ENCODE results near the gene HPCAL1. TPM values are rescaled to one million over a fixed set of nuclear protein-coding genes. Genes with fewer than 3 reads are reported as not detected.
"Not testable (repeated sequence)": the region's sequence is repeated elsewhere in the genome, so short reads cannot be mapped to it uniquely, and the experiment has no call there.

Gene HPCAL1
- total RNA-seq (2014; rRNA removed; shearing (Covaris generic)), result 273 and 343 TPM in 2 replicates

DNA sequence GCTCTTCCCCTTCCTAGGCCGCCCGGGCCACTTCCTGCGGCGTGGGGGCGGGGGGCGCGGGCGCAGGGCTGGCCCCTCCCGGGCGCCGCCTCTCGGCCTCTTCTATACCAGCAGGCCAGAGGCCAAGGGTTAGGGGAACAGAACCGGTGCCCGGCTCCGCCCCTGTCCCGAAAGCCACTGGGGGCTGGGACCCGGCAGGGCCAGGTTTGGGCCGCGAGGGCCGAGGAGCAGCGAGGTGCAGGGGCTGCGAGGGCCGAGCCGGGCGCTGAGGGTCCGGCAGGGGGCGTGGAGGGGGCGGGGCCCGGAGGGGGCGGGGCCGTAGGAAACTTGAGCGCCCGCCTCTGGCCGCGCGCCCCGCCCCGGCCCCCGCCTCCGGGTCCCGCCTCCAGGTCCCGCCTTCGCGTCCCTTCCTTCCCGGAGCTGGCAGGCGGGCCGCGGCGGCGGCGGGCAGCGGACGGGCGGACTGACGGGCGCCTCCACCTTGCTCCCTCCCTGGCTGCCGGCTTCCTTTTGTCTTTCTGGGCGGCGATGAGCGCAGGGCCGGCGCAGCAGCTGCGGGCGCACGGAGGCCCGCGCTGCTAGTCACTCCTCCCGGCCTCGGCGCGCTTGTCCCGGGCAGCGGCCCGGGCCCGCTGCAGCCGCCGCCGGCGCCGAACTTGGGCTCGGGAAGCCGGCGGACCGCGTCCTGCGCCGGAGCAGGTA lies at the start of gene HPCAL1:
Gene HPCAL1, plus strand, starts transcription at position 426 of the 702 bp plus-strand sequence. CDS start 116,854 bp downstream, outside the sequence.
- peak; percentile 86 for DNase-seq (ENCODE audit: low read depth)

GRCh38 chr2:10253596-10254372 lies 48.9 kb upstream of the HPCAL1 start:
- no peak for DNase-seq (ENCODE audit: low read depth)

DNA sequence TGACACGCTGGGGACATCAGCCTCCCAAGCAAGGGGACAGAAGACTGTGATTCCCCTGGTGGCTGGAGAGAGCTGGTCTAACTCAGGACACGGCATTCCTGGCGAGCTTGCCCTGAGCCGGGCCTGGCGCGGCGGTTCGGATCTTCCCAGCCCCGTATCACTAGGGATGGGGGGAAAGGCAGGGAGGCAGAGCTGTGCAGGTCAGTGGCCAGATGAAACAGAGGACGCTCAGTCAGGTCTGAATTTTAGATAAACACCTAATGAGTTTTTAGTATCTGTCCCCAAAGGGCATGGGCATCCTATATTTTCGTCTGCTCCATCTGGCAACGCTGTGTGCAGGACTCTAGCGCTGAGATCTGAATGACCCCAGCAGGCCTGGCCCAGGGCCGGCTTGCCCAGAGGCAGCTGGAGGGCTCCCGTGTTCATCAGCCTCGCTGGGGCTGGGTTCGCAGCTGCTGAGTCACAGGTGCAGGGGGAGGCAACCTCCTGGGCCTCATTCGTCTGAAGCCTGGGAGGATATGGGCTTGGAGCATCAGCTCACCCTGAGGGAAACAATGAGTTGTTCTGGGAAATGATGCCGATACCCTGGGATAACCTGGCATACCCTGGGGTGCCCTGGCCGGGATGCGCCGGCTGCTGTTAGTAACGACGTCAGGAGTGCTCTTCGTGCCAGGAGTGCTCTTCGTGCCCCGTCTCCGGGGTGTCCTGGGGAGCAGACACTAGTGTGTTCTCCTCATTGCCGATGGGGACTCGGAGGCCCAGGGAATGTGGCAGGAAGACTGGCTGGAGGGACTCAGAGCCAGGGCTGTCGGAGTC lies 48.1 kb upstream of the HPCAL1 start:
- peak; percentile 82 for DNase-seq (ENCODE audit: low read depth)

DNA sequence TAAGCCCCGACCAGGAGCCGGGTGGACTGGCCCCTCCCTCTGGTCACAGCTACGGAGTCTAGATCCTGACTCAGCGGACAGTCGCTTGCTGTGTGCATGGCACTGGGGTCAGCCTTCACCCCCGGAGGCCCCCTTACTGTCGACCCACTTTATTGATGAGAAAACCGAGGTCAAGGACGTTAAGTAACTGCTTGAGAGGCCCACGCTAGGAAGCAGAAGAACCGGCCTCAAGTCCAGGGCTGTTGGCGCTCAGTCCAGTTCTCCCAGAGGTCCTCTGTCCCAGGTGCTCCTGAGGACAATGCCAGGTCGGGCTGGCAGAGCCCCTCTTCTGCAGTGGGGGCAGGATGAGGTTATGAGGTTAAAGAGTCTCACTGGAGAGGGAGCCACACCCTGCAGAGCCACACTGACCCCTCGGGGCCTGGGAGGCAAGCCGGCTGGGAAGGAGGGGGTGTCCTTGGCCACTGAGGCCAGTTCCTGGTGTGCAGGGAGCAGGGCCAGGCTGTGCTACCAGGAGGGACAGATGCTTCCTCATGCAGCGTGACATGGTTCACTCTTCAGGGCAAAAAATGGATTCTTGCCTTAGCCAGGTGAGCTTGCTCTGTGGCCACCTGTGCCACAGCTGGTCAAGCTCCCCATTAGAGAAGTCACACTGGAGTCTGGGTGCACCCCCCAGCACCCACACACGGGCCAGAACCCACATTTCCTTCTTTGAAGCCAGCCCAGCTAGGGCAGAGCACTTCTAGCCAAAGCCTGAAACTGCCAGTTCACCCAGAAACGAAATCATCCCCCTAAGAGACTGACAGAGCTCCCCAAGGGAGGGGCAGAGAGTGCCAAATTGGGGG lies 47.3 kb upstream of the HPCAL1 start:
- DNase-seq (ENCODE audit: low read depth), result no peak

DNA sequence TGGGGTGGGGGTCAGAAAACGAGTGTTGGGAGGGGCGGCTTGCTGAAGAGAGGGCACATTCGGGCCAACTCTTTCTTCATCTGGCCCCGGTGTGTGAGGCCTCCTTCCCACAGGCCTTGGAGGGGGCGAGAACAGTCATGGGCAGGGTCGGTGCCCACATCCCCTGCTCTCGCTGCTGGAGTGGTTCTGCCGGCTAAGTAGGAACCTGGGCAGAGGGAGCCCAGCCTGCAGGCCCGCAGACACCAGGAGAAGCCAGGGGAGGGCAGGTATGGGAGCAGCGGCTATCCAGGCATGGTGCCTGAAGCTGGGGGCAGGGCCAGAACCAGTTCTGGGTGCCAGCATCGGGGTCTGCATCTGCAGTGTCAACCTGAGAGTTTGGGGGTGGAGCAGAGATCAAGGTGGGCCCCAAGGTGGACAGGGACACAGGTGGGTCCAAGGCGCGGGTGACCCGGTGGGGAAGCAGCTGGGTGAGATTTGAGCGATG lies 46.6 kb upstream of the HPCAL1 start:
- DNase-seq (ENCODE audit: low read depth), result no peak

DNA sequence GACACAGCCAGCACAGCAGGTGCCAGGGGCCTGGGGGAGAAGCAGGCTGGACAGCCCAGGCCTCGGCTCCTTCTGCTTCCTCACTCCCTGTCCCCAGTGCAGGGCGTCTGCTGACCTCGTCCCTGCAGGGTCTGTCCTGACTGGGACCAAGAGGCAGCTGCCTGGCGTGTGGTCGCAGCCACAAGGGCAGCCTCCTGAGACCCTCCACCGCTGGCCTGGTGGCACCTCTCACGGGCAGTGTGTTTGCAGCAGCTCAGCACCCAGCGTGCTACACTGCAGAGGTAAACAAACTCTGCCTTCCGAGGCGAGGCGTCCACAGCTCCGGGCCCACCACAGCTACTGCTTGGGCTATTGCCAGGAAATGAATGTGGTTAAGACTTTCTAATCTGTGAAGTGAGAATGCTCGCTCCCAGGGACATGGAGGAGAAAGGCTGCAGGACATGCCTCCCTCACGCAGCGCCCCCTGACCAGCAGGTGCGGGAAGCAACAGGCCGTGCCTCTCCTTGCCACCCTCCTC lies 46.1 kb upstream of the HPCAL1 start:
- DNase-seq (ENCODE audit: low read depth), result no peak

DNA sequence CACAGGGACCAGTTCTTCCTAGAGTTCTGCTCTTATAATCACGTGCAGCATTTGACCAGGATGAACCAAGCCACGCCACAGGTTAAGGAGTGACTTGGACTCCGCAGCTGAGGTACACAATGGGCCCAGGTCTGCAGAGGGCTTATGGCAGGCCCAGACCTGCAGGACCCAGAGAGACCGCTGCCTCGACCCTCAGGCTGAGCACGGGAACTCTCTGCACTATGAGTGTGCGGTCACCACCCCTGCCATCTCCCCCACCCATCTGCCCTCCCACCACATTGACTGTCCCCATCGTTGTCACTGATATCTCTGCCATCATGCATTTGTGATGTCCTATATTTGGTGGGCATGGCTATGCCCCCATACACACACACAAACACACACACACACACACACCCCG lies 45.7 kb upstream of the HPCAL1 start:
- no peak for DNase-seq (ENCODE audit: low read depth)

- DNase-seq (ENCODE audit: low read depth), result no peak
Measured at GRCh38 chr2:10257500-10258147, 45.1 kb upstream of the HPCAL1 start.

DNA sequence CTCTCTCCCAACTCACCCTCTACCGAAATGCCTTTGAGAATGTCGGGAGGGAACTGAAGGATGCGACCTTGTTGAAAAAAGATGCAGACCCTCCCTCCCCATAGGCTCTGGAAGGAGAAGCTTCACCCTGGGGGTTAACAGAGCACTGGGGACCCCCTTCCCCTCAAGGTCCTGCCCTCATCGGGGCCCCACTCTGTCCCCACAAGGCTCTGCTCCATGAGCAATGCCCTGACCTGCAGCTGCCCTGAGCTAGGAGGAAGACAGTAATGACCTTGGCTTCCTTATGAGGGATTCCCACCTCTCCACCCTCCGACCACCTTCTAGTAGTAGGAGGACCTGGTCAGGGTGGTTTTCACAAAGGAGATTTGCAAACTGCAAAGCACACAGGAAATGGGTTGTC lies 44.4 kb upstream of the HPCAL1 start:
- no peak for DNase-seq (ENCODE audit: low read depth)

GRCh38 chr2:10258726-10259125 lies 44.0 kb upstream of the HPCAL1 start:
- DNase-seq (ENCODE audit: low read depth), result no peak

GRCh38 chr2:10260130-10260529 lies 42.6 kb upstream of the HPCAL1 start:
- DNase-seq (ENCODE audit: low read depth), result peak; percentile 94

DNA sequence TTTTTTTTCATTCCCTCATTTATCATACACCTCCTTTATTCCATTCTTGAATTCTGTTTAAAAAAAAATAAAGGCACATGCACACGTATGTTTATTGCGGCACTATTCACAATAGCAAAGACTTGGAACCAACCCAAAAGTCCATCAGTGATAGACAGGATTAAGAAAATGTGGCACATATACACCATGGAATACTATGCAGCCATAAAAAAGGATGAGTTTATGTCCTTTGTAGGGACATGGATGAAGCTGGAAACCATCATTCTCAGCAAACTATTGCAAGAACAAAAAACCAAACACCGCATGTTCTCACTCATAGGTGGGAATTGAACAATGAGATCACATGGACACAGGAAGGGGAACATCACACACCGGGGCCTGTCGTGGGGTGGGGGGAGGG lies 39.2 kb upstream of the HPCAL1 start:
- not testable (repeated sequence) for DNase-seq (ENCODE audit: low read depth)

- no peak for DNase-seq (ENCODE audit: low read depth)
Measured at GRCh38 chr2:10264506-10265328, 38.0 kb upstream of the HPCAL1 start.

- peak; percentile 83 for DNase-seq (ENCODE audit: low read depth)
Measured at GRCh38 chr2:10265329-10266132, 37.2 kb upstream of the HPCAL1 start.

DNA sequence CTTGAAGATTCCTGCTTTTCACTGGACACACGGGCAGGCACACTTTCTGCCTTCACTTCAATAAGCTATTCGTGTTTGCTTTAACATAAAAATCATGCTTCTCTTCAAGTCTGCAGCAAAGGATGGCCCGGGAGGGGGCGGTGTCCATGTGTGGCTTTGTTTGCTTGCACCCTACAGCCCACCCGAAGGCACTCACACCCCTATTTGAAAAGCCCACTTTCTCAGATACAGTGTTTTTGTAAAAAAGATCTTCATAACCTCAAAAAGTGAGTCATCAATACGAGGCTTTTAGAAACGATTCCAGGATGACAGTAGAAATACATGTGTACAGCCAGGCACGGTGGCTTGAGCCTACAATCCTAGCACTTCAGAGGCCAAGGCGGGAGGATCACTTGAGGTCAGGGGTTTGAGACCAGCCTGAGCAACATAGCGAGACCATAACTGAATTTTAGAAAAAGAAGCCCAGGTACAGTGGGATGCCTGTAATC lies 36.5 kb upstream of the HPCAL1 start:
- DNase-seq (ENCODE audit: low read depth), result peak; percentile 81

DNA sequence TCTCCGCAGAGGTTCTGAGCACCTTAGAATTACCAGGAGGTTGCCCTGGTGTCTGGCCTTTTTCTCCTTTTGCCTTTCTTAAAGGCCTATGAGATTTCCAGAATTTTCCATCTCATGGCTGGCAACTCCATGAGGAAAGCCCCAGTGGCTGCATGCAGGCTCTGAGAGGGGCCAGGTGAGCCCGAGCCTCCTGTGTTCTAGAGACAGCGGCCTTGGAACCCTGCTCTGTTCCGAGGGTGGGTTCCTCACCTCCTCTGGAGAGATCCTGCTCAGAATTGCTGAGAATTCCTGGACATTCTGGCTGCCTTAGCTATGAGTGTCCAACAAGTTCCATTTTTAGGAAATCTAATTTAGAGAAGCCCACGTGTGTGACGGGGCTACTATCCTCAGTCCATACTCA lies 35.7 kb upstream of the HPCAL1 start:
- no peak for DNase-seq (ENCODE audit: low read depth)

- DNase-seq (ENCODE audit: low read depth), result no peak
Measured at GRCh38 chr2:10267551-10268465, 34.9 kb upstream of the HPCAL1 start.

Data from RPMI7951 (cell line).